GM12865 (cell line): ENCODE measurements around the gene OR10V1.
"Not testable (repeated sequence)": the region's sequence is repeated elsewhere in the genome, so short reads cannot be mapped to it uniquely, and the experiment has no call there.

Experiments
- DNase-seq: peaks from one replicate; pipeline ENCODE4 v3.0.0; 2010; ENCODE audit warnings: low read depth
- H3K4me3 ChIP-seq: 2 replicates; pipeline ENCODE4 v1.5.1; 2011; ENCODE audit warnings: mild to moderate bottlenecking, low read depth, low read length, control low read depth
- CTCF ChIP-seq: IDR thresholded peaks from 2 replicates; pipeline ENCODE4 v1.5.1; 2011; ENCODE audit warnings: low read length, control low read depth, low read depth, inconsistent platforms; ENCODE audit not compliant: insufficient read depth; ENCODE audit errors: missing control alignments

The OR10V1 gene

GRCh38 chr11:59710136-59710847 lies 3.4 kb downstream of the OR10V1 start:
- TF ChIP-seq CTCF = no peak
- no peak for DNase-seq
- no peak overlapping the region for H3K4me3 ChIP-seq

GRCh38 chr11:59708537-59708936 lies 5.1 kb downstream of the OR10V1 start:
- H3K4me3 ChIP-seq = no peak overlapping the region
- DNase-seq = no peak
- no peak for TF ChIP-seq CTCF

- no peak for TF ChIP-seq CTCF
- no peak for DNase-seq
- H3K4me3 ChIP-seq = no peak overlapping the region
These were observed 6.3 kb downstream of the OR10V1 start for GRCh38 chr11:59707371-59707770.

- TF ChIP-seq CTCF = no peak
- H3K4me3 ChIP-seq = no peak overlapping the region
- DNase-seq = no peak
These were observed 6.9 kb downstream of the OR10V1 start for GRCh38 chr11:59706518-59707285.

GRCh38 chr11:59705294-59705693 lies 8.4 kb downstream of the OR10V1 start:
- no peak for DNase-seq
- no peak for TF ChIP-seq CTCF
- no peak overlapping the region for H3K4me3 ChIP-seq

- DNase-seq, H3K4me3 ChIP-seq: not testable (repeated sequence)
These were observed 10.1 kb downstream of the OR10V1 start for GRCh38 chr11:59703515-59703914.

- DNase-seq = not testable (repeated sequence)
These were observed 13.5 kb downstream of the OR10V1 start for GRCh38 chr11:59700157-59700556.

GRCh38 chr11:59698506-59698905 lies 15.1 kb downstream of the OR10V1 start:
- no peak overlapping the region for H3K4me3 ChIP-seq
- no peak for DNase-seq
- no peak for TF ChIP-seq CTCF

More at GRCh38 chr11:59700157-59700556, 13.5 kb downstream of the OR10V1 start:
- H3K4me3 ChIP-seq = not testable (repeated sequence)
